Posterior cingulate gyrus (tissue), 11 donors: Measurements from ENCODE around the gene FITM2.
"Not testable (repeated sequence)": the region's sequence is repeated elsewhere in the genome, so short reads cannot be mapped to it uniquely, and the experiment has no call there.

Source experiments
- DNase-seq, 10 donors: peaks; one replicate each; pipeline versions ENCODE4 v3.0.0 to v3.0.0-alpha.2; 2020 to 2021; ENCODE audit warnings: mixed read lengths in 3 of 10
- intact Hi-C: fragments of 100-400 bp; cut with DNase I; formaldehyde crosslinking; loops from one replicate; pipeline ENCODE4 v1.15.1; 2023

Gene FITM2

GRCh38 chr20:44310664-44311639 is at the start of gene FITM2:
FITM2 (minus strand) TSS chr20:44311202; CDS start chr20:44311148, 54 bp downstream.
- peak; percentile 96 to 99 (median 98) for DNase-seq
- intact Hi-C loops = loop anchor here (1.0 to 2.0 kb wide), 2 partner anchors 96 to 194 kb away; no protein-coding TSS in a partner anchor

GRCh38 chr20:44360221-44360620 is 49.2 kb upstream of the FITM2 start:
- intact Hi-C loops = no loop called here
- no peak for DNase-seq

GRCh38 chr20:44358776-44359175 is 47.8 kb upstream of the FITM2 start:
- intact Hi-C loops = no loop called here
- DNase-seq = no peak

- intact Hi-C loops = no loop called here
- DNase-seq = no peak
Measured at GRCh38 chr20:44357555-44358125, 46.6 kb upstream of the FITM2 start.

- intact Hi-C loops = no loop called here
- no peak for DNase-seq
Measured at GRCh38 chr20:44357020-44357419, 46.0 kb upstream of the FITM2 start.

- intact Hi-C loops = no loop called here
- no peak for DNase-seq
Measured at GRCh38 chr20:44356353-44356723, 45.3 kb upstream of the FITM2 start.

GRCh38 chr20:44355498-44356352 is 44.7 kb upstream of the FITM2 start, which contains the start of gene HNF4A:
HNF4A (plus strand) TSS chr20:44355699; CDS start chr20:44355805, 106 bp downstream.
- peak in 1 of 10 donors; percentile 72 for DNase-seq
- intact Hi-C loops = no loop called here

GRCh38 chr20:44354979-44355497 is 44.0 kb upstream of the FITM2 start:
- no peak for DNase-seq
- intact Hi-C loops = no loop called here

- intact Hi-C loops = no loop called here
- no peak for DNase-seq
Measured at GRCh38 chr20:44350567-44350966, 39.6 kb upstream of the FITM2 start.

- DNase-seq = no peak
Measured at GRCh38 chr20:44349349-44349748, 38.3 kb upstream of the FITM2 start.

GRCh38 chr20:44348168-44348659 is 37.2 kb upstream of the FITM2 start:
- intact Hi-C loops = no loop called here
- no peak for DNase-seq

More at GRCh38 chr20:44349349-44349748, 38.3 kb upstream of the FITM2 start:
- intact Hi-C loops = no loop called here

- intact Hi-C loops, DNase-seq: not testable (repeated sequence)
Measured at GRCh38 chr20:44345941-44346340, 34.9 kb upstream of the FITM2 start.

GRCh38 chr20:44345147-44345546 is 34.1 kb upstream of the FITM2 start:
- intact Hi-C loops = no loop called here
- peak in 1 of 10 donors; percentile 83 for DNase-seq

- intact Hi-C loops = no loop called here
Measured at GRCh38 chr20:44344723-44345122, 33.7 kb upstream of the FITM2 start.

GRCh38 chr20:44343162-44343675 is 32.2 kb upstream of the FITM2 start:
- peak in 1 of 10 donors; percentile 67 for DNase-seq
- intact Hi-C loops = no loop called here

More at GRCh38 chr20:44344723-44345122, 33.7 kb upstream of the FITM2 start:
- DNase-seq = no peak

GRCh38 chr20:44342248-44342647 is 31.2 kb upstream of the FITM2 start:
- no peak for DNase-seq
- intact Hi-C loops = no loop called here

- DNase-seq = peak in 1 of 10 donors; percentile 82
- intact Hi-C loops = no loop called here
Measured at GRCh38 chr20:44336725-44337380, 25.9 kb upstream of the FITM2 start, which contains the start of gene R3HDML. R3HDML (plus strand) TSS chr20:44337043; CDS start chr20:44337158, 115 bp downstream.

- DNase-seq = peak in 1 of 10 donors; percentile 71
Measured at GRCh38 chr20:44336086-44336485, 25.1 kb upstream of the FITM2 start.

GRCh38 chr20:44335675-44336074 is 24.7 kb upstream of the FITM2 start:
- DNase-seq = no peak
- intact Hi-C loops = no loop called here

More at GRCh38 chr20:44336086-44336485, 25.1 kb upstream of the FITM2 start:
- intact Hi-C loops = no loop called here
